Osteoblast (primary cell): ENCODE data around the gene ATP8B4. TPM values are rescaled to one million over a fixed set of nuclear protein-coding genes. Genes with fewer than 3 reads are reported as not detected.

Experiments used
- DNase-seq: peaks from one replicate; pipeline ENCODE4 v3.0.0; 2011; ENCODE audit warnings: low spot score, mixed read lengths; ENCODE audit not compliant: insufficient read length; ENCODE audit errors: missing footprints
- H2AFZ ChIP-seq: 2 replicates; pipeline ENCODE4 v1.6.0; 2011; ENCODE audit warnings: mild to moderate bottlenecking, low read length
- H3K27ac ChIP-seq: 2 replicates; pipeline ENCODE4 v1.5.1; 2011; ENCODE audit warnings: mild to moderate bottlenecking, low read depth, low read length, moderate library complexity
- H3K27me3 ChIP-seq: 2 replicates; pipeline ENCODE4 v1.6.0; 2012; ENCODE audit warnings: mild to moderate bottlenecking, control low read depth, inconsistent platforms, low read length, moderate library complexity; ENCODE audit not compliant: insufficient read depth
- H3K36me3 ChIP-seq: 2 replicates; pipeline ENCODE4 v1.5.1; 2011; ENCODE audit warnings: mild to moderate bottlenecking, low read length, control low read depth, moderate library complexity; ENCODE audit not compliant: insufficient read depth
- H3K4me1 ChIP-seq: 2 replicates; pipeline ENCODE4 v1.5.1; 2011; ENCODE audit warnings: mild to moderate bottlenecking, low read length, control low read depth, moderate library complexity; ENCODE audit not compliant: insufficient read depth
- H3K4me2 ChIP-seq: 2 replicates; pipeline ENCODE4 v1.6.0; 2011; ENCODE audit warnings: mild to moderate bottlenecking, low read length; ENCODE audit not compliant: insufficient read depth
- H3K4me3 ChIP-seq: fragments of 200-600 bp; sonication (generic); 3 replicates; pipeline ENCODE4 v1.5.1; 2012; ENCODE audit warnings: mild to moderate bottlenecking, low read length, inconsistent platforms; ENCODE audit not compliant: insufficient read depth
- H3K79me2 ChIP-seq: 2 replicates; pipeline ENCODE4 v1.6.0; 2012; ENCODE audit warnings: mild to moderate bottlenecking, low read length, control low read depth, inconsistent platforms; ENCODE audit not compliant: insufficient read depth
- H3K9me3 ChIP-seq: 2 replicates; pipeline ENCODE4 v1.5.1; 2011; ENCODE audit warnings: low read depth, low read length, control low read depth
- H4K20me1 ChIP-seq: 2 replicates; pipeline ENCODE4 v1.6.0; 2012; ENCODE audit warnings: mild to moderate bottlenecking, low read length, control low read depth; ENCODE audit not compliant: insufficient read depth
- CTCF ChIP-seq: IDR thresholded peaks from 2 replicates; pipeline ENCODE4 v1.5.1; 2011; ENCODE audit warnings: mild to moderate bottlenecking, low read depth, low read length, moderate library complexity; ENCODE audit errors: extremely low read depth
- total RNA-seq: library from RNA; depleted of rRNA; stranded (reverse); fragments of >200 nt; gene quantifications from 2 replicates; pipeline ENCODE4 v1.2.3, GENCODE V29; 2012

The ATP8B4 gene
- total RNA-seq, 1 donor: 1.1 TPM

- H3K4me2 ChIP-seq: peak overlapping the region; percentile 49
- H3K9me3 ChIP-seq: no peaks in the 10 kb centered on the region
- H2AFZ ChIP-seq: peak overlapping the region; percentile 21
- H3K27ac ChIP-seq: no peak overlapping the region
- H3K36me3 ChIP-seq: no peaks in the 10 kb centered on the region
- no peaks in the 10 kb centered on the region for H3K4me1 ChIP-seq
- H3K4me3 ChIP-seq: no peak overlapping the region
- H4K20me1 ChIP-seq: no peaks in the 10 kb centered on the region
- peaks cover 2% of the 10 kb centered on the region for H3K27me3 ChIP-seq
- DNase-seq: no peak
- no peaks in the 10 kb centered on the region for H3K79me2 ChIP-seq
- TF ChIP-seq CTCF: no peak
Observed at GRCh38 chr15:50024281-50024680, 94.8 kb downstream of the ATP8B4 start.

- Histone ChIP-seq H3K4me1 (no peaks in the 10 kb centered on the region), H3K36me3 (no peaks in the 10 kb centered on the region), H3K9me3 (no peaks in the 10 kb centered on the region), H3K27ac (no peak overlapping the region), H2AFZ (no peak overlapping the region), H3K4me3 (no peak overlapping the region), H3K4me2 (no peak overlapping the region), H4K20me1 (no peaks in the 10 kb centered on the region), H3K79me2 (no peaks in the 10 kb centered on the region), H3K27me3 (no peaks in the 10 kb centered on the region)
- DNase-seq: no peak
- TF ChIP-seq CTCF: no peak
Observed at GRCh38 chr15:50018491-50018890, 100.5 kb downstream of the ATP8B4 start.

GRCh38 chr15:50017522-50017921, 101.5 kb downstream of the ATP8B4 start:
- no peak for DNase-seq
- H3K9me3 ChIP-seq: no peaks in the 10 kb centered on the region

GRCh38 chr15:50016951-50017350, 102.1 kb downstream of the ATP8B4 start:
- H3K4me2 ChIP-seq: no peak overlapping the region
- H3K79me2 ChIP-seq: no peaks in the 10 kb centered on the region
- H3K9me3 ChIP-seq: no peaks in the 10 kb centered on the region
- no peak for DNase-seq
- no peaks in the 10 kb centered on the region for H4K20me1 ChIP-seq
- no peak overlapping the region for H2AFZ ChIP-seq
- H3K27ac ChIP-seq: no peak overlapping the region
- no peaks in the 10 kb centered on the region for H3K4me1 ChIP-seq
- TF ChIP-seq CTCF: no peak
- H3K4me3 ChIP-seq: no peak overlapping the region
- no peaks in the 10 kb centered on the region for H3K36me3 ChIP-seq
- H3K27me3 ChIP-seq: no peaks in the 10 kb centered on the region

More at GRCh38 chr15:50017522-50017921, 101.5 kb downstream of the ATP8B4 start:
- Histone ChIP-seq H2AFZ (no peak overlapping the region), H3K4me3 (no peak overlapping the region), H3K79me2 (no peaks in the 10 kb centered on the region), H3K4me1 (no peaks in the 10 kb centered on the region), H3K27ac (no peak overlapping the region), H3K4me2 (no peak overlapping the region), H4K20me1 (no peaks in the 10 kb centered on the region), H3K27me3 (no peaks in the 10 kb centered on the region), H3K36me3 (no peaks in the 10 kb centered on the region)
- TF ChIP-seq CTCF: no peak
